Astrocyte of the spinal cord (primary cell): ENCODE data around the gene COL5A1.

ENCODE experiments used
- DNase-seq: peaks from one replicate; pipeline ENCODE4 v3.0.0; 2011; ENCODE audit warnings: low read depth, low spot score
- H3K4me3 ChIP-seq: 2 replicates; pipeline ENCODE4 v1.5.1; 2011; ENCODE audit warnings: low read depth, mild to moderate bottlenecking, low read length, moderate library complexity
- in situ Hi-C: cut with HindIII; loops from 2 replicates; pipeline ENCODE4 v1.10.0; 2017; ENCODE audit warnings: low sequenced_read_pairs
- TF ChIP-seq, protein P1 (sequence below): IDR thresholded peaks from 2 replicates; pipeline ENCODE4 v1.5.1; 2012; ENCODE audit warnings: low read depth, mild to moderate bottlenecking, low read length, inconsistent platforms

The COL5A1 gene

GRCh38 chr9:134891053-134891452 lies 249.4 kb downstream of the COL5A1 start:
- no peak overlapping the region for H3K4me3 ChIP-seq
- DNase-seq, result no peak
- TF ChIP-seq, protein P1, sequence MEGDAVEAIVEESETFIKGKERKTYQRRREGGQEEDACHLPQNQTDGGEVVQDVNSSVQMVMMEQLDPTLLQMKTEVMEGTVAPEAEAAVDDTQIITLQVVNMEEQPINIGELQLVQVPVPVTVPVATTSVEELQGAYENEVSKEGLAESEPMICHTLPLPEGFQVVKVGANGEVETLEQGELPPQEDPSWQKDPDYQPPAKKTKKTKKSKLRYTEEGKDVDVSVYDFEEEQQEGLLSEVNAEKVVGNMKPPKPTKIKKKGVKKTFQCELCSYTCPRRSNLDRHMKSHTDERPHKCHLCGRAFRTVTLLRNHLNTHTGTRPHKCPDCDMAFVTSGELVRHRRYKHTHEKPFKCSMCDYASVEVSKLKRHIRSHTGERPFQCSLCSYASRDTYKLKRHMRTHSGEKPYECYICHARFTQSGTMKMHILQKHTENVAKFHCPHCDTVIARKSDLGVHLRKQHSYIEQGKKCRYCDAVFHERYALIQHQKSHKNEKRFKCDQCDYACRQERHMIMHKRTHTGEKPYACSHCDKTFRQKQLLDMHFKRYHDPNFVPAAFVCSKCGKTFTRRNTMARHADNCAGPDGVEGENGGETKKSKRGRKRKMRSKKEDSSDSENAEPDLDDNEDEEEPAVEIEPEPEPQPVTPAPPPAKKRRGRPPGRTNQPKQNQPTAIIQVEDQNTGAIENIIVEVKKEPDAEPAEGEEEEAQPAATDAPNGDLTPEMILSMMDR, result no peak
- in situ Hi-C loops, result no loop called here

DNA sequence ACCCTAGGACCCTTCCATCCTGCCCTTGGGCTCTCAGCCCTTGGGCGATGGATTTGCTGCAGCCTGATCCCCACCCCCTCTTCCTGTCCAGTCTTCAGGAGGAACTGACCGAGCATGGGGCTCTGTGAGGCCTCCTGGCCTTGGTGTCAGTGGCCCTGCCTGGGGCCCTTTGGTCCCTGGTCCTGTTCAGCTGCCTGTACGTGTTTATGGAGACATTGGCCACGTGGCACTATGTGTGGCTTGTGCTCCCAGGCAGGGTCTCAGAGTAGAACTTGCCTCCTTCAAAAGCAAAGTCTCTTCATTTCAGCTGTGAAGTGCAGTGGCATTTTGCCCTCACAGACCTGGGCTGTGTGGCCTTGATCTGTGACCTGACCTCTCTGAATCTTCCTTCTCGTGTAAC lies 250.1 kb downstream of the COL5A1 start:
- TF ChIP-seq, protein P1, result no peak
- H3K4me3 ChIP-seq, result no peak overlapping the region
- no peak for DNase-seq
- in situ Hi-C loops, result no loop called here

GRCh38 chr9:134892221-134892620 lies 250.6 kb downstream of the COL5A1 start:
- in situ Hi-C loops, result no loop called here
- DNase-seq, result no peak
- TF ChIP-seq, protein P1, result no peak
- H3K4me3 ChIP-seq, result no peak overlapping the region

- in situ Hi-C loops, result no loop called here
- TF ChIP-seq, protein P1, result no peak
- H3K4me3 ChIP-seq, result no peak overlapping the region
- no peak for DNase-seq
Observed at GRCh38 chr9:134892820-134893420, 251.3 kb downstream of the COL5A1 start.
